ENCODE measurements around the gene THSD4.

The THSD4 gene

DNA sequence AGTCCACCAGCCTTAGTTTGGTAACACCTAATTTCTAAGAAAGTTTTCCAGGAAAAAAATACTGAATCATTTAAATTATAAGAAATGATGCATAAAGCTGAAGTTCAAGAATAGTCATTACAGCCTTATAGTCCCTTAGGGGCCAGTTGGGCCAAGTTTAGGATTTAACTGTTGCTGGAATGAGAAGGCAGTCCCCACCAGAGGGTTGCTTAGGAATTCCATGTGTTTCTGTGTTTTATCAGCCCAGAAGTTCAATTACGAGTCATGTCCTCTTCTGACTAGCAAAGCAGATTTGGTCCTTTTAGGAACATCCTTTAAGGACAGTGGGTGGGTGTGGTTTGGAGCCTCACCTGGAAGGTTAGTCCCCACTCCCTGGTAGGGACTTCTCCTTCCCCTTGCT, 638.1 kb downstream of the THSD4 start:
- no peak for DNase-seq (ENCODE audit: low spot score)

DNA sequence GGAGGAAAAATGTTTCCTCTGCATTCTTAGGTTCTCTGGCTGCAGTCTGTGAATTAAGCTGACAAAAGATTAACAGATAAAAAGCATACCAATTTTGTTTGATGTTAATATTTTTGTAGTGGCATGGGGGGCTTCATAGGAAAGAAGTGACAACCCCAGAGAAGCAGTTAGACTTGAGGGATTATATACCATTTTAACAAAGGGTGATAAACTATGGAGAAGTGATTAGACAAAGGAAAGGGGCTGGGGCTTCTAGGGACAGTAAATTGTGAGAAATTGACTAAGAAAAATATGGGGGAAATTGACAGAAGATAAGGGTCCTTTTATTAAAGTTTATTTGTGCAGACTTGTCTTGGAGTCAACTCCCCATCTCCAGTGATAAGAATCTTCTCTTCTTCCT, 639.4 kb downstream of the THSD4 start:
- DNase-seq (ENCODE audit: low spot score), result no peak

DNA sequence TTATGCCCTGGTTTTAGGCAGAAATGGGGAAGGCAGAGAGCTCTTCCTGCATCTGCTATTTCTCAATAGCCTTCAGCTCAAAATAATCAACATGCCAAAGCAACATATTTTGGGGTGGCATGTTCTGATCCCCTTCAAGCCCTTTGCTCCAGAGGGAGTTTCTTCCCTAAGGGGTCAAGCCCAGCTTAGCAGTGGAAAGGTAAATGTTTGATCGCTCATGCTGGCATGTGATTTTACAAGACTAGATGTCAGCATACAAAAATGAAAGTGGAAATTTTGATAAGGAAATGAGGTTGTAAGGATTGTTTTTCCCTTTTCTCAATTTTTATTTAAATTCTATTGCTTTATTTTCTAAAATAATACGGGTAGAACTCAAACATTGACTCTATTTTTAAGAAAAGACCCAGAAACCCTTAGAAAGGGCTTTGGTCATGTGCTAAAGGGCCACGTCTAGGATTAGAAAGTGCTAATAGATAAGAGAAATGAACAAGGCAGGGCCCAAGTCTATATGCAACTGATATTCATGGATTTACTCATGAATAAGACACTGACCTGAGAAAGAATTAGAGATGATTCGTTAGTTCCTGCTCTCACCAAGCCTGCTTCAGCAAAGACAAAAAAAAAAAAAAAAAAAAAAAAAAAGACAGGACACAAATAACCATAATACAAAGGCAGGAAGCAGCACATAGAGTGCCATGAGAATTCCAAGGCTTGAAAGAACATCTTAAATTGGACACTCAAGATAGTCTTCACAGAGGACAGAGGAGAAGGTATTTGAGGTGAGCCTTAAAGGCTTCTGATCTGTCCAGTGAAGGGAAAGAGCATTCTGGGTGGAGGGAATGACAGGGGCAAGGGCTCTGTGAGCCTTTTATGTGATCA, 640.1 kb downstream of the THSD4 start:
- DNase-seq (ENCODE audit: low spot score), result no peak

DNA sequence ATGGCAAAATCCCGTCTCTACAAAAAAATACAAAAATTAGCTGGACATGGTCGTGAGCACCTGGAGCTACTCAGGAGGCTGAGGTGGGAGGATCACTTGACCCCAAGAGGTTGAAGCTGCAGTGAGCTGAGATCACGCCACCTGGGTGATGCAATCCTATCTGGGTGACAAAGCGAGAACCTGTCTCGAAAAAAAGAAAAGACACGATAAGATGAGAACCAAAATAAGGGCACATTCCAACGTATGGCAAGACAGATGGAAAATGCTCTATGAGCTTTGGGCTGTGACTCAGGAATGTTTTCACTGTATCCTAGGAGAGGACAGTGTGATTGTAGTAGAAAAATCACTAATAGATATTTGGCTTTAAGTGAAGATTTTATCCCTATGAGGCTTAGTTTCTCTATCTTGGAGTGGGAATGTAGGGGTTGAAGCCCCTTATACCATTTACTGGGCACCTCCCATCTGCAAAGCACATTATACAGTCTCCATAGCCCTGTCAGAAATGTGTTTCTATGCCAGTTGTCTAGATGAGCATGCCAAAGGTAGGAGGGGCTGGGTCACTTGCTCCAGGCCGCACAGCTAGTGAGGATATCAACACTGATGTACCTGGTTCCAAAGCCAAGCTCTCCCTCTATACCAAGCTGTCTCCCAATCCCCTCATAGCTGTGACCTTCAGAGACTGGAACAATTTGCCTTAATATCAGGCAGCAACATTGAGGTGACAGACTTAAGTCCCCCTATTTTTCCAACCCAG, 641.5 kb downstream of the THSD4 start:
- no peak for DNase-seq (ENCODE audit: low spot score)

DNA sequence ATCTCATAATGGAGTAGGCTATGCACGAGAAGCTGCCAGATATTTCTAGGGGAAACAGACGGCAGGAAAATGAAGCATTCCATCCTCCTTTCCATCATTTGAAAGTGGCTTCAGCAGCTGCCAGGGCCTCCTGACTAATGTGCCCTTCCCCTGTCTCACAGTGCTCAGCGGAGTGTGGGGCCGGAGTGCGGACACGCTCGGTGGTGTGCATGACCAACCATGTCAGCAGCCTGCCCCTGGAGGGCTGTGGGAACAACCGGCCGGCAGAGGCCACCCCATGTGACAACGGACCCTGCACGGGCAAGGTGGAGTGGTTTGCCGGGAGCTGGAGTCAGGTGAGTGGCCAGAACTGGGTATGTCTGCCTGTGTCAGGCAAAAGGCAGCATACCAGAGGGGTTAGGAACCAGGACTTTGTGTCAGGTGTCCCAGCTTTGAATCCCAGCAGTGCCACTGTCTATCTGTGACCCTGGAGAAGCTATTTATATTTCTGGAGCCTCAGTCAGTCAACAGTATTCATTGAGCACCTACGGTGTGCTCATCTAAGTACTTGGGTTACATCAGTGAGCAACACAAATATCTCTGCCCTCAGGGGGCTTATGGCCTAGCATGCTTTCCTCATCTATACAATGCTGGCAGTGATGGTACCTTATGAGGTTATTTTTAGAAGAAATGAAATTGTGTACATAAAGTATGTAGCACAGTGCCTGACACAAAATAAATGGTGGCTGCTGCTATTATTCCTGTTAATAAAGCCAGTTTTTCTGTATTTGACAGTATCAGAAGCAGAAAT, 642.7 kb downstream of the THSD4 start:
- no peak for DNase-seq (ENCODE audit: low spot score)

DNA sequence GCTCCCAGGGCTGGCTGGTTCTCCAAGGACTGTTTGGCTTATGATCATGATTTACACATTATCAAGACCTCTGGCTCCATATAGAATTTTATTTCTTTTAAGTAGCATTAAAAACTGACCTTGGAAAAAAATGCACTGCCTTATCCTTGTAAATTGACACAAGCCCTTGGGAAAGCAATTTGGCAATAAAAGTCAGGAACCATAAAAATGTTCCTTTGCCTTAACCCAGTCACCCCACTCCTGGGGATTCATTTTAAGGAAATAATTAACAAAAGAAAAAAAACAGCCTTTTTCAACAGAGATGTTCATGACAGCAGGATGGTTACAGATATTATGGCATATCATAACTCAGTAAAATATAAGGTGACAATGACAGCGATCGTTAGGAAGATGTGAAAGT, 643.4 kb downstream of the THSD4 start:
- DNase-seq (ENCODE audit: low spot score), result no peak

DNA sequence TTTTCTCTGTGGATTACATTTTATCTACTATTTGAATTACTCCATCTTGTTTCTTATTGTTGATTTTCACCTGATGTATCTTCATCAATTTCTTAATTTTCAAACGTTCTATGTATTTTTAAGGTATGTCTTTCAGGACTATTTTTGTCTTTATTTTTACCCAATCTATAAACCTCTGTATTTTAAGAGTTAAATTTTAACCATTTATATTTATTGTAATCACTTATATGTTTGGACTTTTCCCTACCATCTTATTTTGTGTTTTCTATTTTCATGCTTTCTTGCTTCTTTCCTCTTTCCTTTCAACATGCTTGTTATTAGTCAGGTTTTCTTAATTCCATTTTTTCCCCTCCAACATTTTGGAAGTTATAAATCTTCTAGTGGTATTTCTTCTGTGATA, 645.6 kb downstream of the THSD4 start:
- DNase-seq (ENCODE audit: low spot score), result no peak

DNA sequence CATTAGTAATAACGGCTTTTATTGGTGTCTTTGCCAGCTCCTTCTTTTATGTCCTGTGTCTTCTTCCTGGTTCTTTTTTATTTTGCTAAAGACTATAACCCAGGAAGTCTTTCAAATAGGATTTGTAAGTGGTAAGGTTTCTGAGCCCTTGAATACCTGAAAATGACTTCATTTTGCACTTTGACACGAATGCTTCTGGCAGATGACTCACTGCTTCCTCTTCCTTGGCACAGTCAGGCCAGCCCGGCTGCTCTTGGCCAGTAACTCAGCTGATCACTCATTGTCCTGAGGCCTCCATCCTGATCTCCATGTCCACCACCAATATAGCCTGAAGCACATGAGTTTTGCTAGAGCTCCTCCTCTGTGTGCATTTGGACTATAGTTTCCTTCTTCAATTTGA, 646.4 kb downstream of the THSD4 start:
- DNase-seq (ENCODE audit: low spot score), result peak; percentile 65

DNA sequence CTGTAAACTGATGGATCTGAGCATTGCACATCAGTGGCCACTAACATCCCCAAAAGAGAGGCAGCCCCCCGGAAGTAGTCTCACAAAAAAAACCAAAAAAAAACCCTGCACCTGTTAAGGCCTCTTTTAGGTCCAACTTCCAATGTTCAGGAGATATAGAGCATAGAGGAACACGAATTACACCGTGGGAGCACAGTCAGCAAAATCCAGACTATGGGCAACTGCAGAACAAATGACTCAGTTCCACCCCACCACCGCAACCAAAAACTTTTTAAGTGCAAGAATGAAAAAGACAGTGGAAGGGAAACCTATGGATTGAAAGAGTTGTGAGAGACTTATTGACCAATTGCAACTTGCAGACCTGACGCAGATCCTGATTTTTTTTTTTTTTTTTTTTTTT, 652.9 kb downstream of the THSD4 start:
- DNase-seq (ENCODE audit: low spot score), result no peak

DNA sequence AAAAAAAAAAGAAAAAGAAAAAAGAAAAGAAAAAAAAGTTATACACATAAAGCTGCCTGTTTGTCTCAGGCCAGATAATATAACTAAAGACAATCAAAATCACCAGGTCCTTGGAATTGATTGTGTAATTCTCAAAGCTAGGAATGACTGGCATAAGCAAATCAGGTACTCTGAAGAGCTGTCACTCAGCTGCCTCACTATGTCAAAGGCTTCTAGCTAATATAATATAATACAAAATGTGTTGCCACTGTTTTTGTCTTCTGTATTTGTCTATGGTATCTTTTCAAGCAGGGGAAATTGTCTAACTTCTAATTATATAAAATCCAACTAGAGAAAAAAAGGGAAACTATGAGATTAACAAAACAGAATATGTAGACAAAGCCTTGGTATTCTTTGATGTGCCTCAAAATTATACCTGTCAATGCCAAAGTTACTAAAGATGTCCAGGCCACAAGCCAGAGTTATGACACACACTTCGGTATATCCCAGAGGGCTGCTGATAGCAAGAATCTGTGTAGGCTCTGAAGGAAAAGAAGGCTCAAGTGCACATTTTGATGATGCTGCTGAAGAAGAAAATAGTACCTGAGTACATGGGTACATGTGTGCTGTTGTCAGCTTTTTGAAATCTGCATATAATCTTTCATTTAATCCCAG, 658.1 kb downstream of the THSD4 start:
- DNase-seq (ENCODE audit: low spot score), result no peak

DNA sequence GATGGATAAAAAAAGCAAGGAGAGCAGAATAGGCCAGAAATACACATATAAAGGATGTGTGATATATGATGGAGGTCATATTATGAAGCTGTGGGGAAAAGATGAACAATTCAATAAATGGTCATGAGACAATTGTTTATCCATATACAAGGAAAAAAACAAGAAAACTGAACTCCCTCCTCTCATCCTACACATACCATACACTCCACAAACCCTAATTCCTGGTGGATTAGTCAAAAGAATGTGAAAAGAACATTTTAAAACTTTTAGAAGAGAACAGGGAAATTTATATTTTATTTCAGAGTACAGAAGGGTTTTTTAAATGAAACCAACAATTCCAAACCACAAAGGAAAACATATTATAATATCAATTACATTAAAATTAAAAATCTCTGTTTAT, 660.6 kb downstream of the THSD4 start:
- no peak for DNase-seq (ENCODE audit: low spot score)

DNA sequence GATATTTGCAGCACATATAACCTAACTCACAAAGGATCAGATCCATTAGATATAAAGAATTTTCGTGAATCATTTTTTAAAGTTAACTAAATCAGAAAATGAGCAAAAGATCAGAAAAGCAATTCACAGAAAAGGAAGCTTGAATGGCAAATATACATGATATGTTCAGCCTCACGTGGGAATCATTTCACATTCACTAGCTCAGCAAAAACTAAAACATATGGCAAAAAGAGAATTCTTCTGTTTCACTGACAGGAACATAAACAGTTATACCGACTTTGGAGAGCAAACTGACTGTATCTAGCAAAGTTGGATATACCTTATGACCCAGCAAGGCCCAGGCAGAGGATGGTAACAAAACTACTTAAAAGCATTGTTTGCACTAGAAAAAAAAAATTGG, 661.0 kb downstream of the THSD4 start:
- no peak for DNase-seq (ENCODE audit: low spot score)

DNA sequence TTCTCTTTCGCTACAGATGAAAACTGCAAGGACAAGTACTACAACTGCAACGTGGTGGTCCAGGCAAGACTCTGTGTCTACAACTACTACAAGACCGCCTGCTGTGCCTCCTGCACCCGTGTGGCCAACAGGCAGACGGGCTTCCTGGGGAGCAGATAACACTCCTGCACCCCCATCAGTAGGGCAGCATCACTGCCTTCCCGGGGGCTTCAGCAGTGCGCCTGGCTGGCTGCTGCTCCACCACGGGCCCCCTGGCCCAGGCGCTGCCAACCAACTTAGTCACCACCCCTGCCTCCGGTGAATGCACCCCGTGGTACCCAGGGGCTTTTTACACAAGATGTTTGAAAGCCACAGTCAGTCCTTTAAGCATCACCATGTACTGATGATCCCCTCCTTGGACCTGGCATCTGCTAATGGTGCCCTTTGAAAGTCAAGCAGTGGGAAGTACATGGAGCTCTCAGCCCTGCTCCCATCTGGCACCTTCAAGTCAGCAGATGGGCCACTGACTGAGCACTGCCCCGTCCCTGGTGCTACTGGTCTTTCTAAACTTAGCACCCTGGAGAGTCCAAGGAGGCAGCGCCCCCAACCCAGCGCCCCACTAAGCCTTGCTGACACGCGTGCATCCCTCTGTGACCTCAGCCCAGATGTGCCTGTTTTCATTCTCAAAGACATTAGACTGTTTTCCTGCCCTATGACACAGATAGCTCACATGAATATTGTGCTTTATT, 662.1 kb downstream of the THSD4 start:
- DNase-seq (ENCODE audit: low spot score), result no peak

DNA sequence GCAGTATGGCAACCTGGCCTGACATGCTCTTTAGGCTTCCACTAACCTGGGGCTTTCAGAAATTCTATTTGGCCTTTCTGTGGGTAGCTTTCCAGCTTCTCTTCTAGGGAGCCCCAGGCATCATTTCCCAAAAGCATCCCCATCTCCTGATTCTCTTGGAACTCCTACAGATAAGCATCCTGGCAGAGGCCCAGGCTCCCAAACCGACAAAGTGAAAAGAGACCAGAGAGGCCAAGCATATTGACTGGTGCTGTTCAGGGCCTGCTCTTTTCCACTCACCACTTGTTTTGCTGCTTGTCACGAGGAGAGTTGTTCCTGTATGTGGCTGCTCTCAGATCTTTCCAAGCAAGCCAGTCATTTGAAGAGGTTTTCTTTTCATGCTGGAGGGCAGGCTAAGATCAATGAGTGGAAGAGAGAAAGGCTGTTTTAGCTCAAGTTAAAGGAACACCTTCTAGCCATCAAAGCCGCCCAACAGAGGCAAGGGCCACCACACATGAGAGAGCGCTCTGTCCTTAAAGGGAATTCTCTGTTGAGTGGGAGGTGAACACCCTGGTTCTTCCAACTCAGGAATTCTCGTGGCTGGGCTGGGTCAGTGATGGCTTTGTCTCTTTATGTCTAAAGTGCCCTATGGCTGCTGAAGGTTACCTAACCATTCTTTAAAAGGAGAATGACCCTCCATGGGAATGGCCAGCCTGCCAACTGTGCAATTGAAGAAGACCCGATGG, 664.0 kb downstream of the THSD4 start:
- no peak for DNase-seq (ENCODE audit: low spot score)

DNA sequence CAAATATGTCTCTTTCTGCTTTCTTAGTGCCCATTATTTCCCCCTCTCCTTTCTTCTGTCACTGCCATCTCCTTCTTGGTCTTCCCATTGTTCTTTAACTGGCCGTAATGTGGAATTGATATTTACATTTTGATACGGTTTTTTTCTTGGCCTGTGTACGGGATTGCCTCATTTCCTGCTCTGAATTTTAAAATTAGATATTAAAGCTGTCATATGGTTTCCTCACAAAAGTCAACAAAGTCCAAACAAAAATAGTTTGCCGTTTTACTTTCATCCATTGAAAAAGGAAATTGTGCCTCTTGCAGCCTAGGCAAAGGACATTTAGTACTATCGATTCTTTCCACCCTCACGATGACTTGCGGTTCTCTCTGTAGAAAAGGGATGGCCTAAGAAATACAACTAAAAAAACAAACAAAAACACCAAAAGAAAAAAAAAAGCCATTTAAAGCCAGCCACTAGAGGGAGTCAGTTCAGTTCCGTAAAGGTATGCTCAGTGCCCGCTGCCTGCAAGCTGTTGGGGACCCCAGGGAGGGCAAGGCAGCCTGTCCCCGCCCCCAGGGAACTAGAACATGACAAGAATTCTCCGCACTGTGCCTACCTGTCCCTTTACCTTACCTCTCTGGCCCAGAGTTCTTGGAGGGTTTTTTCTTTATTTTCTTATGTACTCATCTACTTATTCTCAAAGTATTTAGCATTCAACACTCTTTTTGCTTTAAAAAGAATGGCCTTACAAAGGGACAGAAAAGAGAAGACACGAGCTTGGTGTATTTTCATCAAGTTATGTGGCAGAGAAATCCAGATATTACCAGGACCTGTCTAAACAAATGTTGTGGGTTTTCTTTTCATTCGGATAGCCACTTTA, 665.1 kb downstream of the THSD4 start:
- DNase-seq (ENCODE audit: low spot score), result peak; percentile 48

DNA sequence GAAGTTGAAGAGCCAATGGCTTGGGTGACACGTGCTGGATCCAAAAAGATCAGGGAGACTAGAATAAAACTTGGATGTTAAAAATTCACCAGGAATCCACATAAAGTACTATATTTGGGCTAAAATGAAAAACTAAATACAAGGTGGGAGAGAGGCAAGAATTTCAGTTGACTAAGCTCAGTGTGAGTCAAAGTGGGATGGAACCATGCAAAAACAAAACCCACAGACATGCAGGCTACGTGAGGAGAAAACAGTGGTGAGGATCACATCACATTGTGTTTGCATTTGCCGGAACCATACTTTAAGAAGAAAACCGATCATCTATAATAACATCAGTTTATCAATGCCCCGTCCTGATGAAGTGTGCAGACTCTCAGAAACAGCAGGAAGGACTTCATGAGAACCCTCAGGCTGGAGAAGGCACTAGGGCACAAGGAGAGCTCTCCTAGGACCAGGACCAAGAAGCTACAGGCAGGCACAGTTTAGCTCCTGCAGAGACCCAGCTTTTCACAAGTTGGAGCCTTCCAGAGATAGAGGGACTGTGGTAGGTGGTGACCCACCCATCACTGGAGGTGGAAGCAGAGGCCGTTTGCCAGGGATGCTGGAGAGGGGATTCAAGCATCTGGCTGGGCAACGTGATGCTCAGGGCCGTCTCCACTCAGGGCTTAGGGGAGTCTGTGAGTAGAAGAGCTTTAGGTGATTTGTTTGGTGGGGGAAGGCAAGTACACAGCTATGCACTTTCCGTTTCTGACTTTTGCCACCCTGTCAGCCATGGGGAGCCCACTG, 666.1 kb downstream of the THSD4 start:
- DNase-seq (ENCODE audit: low spot score), result no peak

DNA sequence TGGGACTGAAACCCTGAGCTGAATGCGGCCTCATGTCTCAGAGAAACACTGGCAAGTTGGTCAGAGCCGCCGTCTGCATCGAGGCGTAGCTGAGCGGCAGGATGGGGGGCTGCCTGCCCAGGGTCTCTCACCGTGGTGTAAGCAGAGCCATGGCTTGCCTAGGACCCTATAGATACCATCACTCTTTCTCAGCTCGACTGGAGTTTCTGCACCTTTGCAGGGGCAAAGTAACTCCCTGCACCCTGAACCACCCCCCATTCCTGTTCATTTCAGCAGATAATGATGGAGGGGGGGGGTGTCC, 666.6 kb downstream of the THSD4 start:
- no peak for DNase-seq (ENCODE audit: low spot score)

DNA sequence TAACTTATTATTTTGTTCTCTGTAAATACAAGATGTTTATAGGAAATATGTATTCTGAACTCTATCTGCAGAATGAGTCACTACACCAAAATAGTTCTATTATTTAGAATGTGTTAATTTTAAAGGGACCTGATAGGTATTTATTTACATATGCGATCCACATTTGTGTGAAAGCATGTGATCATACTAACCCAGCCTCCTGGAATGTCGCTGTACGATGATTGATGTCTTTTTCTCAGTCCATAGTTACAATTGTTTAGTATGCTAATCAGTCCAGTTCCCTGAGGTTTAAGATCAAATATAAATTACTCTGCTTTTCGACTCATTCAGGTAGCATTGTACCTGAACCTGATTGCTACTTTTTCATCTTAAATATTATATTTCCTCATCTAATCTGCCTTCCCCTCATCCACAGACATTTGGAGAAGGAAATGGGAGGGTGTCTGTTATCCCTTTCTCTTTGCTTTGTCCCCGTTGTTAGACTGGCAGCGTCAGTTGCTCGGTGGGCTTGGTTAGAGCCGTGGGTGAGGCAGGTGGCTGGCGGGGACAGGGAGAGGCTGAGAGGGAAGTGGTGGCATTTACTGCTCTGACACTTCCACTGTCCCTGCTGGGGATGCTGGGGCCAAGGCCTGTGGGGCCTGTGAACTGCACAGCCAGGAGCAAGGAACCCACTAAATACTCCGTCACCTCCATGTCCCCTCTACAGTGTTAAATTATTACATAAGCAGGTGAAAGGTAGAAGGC, 667.3 kb downstream of the THSD4 start:
- no peak for DNase-seq (ENCODE audit: low spot score)

DNA sequence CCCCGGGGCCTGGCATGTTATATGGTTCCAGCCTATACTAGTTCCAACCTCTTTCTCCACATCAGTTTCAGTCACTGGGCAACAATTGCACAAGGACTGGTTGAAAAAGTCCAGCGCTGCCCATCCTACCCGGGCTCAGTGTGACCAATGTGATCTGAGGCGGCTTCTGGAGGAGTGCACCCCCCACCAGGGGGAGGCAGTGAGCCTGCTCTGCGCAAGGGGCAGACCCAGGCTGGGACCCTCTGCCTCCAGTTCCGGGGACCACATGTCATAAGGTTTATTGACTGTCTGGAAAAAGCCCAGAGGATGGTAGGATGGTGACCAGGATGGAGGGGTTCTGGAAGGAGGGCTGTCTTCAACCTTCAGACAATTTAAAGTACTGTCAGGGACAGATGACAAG, 669.4 kb downstream of the THSD4 start:
- DNase-seq (ENCODE audit: low spot score), result no peak
